Lower lobe of right lung (tissue), 2 donors: Measurements from ENCODE around the gene ROGDI. TPM values are rescaled to one million over a fixed set of nuclear protein-coding genes. Genes with fewer than 3 reads are reported as not detected.
"Not testable (repeated sequence)": the region's sequence is repeated elsewhere in the genome, so short reads cannot be mapped to it uniquely, and the experiment has no call there.

ENCODE experiments used
- ATAC-seq, 2 donors: fragments of 200-7000 bp; cut with Tn5 transposase; one replicate each; pipeline ENCODE4 v1.9.1; 2020 to 2022; ENCODE audit warnings: mild to moderate bottlenecking in 2 of 2, moderate library complexity in 2 of 2
- DNase-seq: peaks from one replicate; pipeline ENCODE4 v3.0.0-alpha.2; 2020
- H3K27ac ChIP-seq: fragments of 200-600 bp; one replicate; pipeline ENCODE4 v1.8.0; 2022
- H3K27me3 ChIP-seq: fragments of 200-600 bp; one replicate; pipeline ENCODE4 v1.8.0; 2022; ENCODE audit warnings: low read depth
- H3K36me3 ChIP-seq: fragments of 200-600 bp; one replicate; pipeline ENCODE4 v1.8.0; 2022; ENCODE audit warnings: mild to moderate bottlenecking
- H3K4me1 ChIP-seq: fragments of 200-600 bp; one replicate; pipeline ENCODE4 v1.8.0; 2022
- H3K4me3 ChIP-seq: fragments of 200-600 bp; one replicate; pipeline ENCODE4 v1.8.0; 2022; ENCODE audit warnings: mild to moderate bottlenecking
- H3K9me3 ChIP-seq: fragments of 200-600 bp; one replicate; pipeline ENCODE4 v1.8.0; 2022
- intact Hi-C: fragments of 100-400 bp; cut with DNase I; formaldehyde crosslinking; loops from one replicate; pipeline ENCODE4 v1.11.0; 2022
- total RNA-seq: library from RNA; stranded (reverse); fragmentation: NEBNext Ultra II Directional; extraction: Animal tissue kit (Norgen Biotek cat#: 25700); gene quantifications from one replicate; pipeline ENCODE4 v1.2.1, GENCODE V29; 2021
- TF ChIP-seq, protein P1 (sequence below): fragments of 200-600 bp; IDR thresholded peaks from one replicate; pipeline ENCODE4 v1.8.0; 2022; ENCODE audit warnings: antibody characterized with exemption, mild to moderate bottlenecking
- donor health status: DM: no; HTN: yes; CAD: no; lungs with severe emphysema.

ROGDI gene
- total RNA-seq, 1 donor from 2014 or later: 24.9 TPM

DNA sequence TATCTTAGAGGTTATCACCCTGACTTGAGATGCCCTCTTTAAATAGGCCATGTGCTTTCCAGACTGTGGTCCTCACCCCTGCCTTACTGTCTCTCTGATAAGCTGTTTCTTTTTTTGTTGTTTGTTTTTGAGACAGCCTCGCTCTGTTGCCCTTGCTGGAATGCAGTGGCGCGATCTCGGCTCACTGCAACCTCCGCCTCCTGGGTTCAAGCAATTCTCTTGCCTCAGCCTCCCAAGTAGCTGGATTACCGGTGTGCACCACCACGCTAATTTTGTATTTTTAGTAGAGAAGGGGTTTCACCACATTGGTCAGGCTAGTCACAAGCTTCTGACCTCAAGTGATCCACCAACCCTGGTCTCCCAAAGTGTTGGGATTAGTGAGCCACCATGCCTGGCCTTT lies 13.5 kb downstream of the ROGDI start:
- no peak overlapping the region for H3K27ac ChIP-seq
- no peak overlapping the region for H3K4me3 ChIP-seq
- H3K27me3 ChIP-seq: no peaks in the 10 kb centered on the region
- no peaks in the 10 kb centered on the region for H3K4me1 ChIP-seq
- no peak for ATAC-seq
- H3K9me3 ChIP-seq: no peaks in the 10 kb centered on the region
- TF ChIP-seq, protein P1, sequence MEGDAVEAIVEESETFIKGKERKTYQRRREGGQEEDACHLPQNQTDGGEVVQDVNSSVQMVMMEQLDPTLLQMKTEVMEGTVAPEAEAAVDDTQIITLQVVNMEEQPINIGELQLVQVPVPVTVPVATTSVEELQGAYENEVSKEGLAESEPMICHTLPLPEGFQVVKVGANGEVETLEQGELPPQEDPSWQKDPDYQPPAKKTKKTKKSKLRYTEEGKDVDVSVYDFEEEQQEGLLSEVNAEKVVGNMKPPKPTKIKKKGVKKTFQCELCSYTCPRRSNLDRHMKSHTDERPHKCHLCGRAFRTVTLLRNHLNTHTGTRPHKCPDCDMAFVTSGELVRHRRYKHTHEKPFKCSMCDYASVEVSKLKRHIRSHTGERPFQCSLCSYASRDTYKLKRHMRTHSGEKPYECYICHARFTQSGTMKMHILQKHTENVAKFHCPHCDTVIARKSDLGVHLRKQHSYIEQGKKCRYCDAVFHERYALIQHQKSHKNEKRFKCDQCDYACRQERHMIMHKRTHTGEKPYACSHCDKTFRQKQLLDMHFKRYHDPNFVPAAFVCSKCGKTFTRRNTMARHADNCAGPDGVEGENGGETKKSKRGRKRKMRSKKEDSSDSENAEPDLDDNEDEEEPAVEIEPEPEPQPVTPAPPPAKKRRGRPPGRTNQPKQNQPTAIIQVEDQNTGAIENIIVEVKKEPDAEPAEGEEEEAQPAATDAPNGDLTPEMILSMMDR: no peak
- no peaks in the 10 kb centered on the region for H3K36me3 ChIP-seq
- intact Hi-C loops: no loop called here
- DNase-seq: no peak

DNA sequence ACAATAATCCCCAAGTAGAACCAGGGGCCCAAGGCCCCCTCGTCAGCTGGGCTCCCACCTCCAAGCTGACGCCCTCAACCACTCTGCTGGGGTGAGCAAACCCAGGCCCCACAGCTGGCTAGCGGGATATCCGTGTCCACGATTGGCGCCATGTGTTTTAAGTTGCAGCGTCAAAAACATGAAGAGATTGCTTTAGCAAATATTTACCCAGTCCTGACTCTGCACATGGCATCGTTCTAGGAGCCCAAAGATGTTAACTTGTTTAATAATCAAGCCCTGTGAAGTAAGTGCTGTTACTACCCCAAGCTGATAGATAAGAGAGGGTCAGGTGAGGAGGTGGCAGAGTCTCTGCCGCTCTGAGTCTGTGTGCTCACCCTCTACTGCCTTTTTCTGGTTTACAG lies 13.9 kb downstream of the ROGDI start:
- Histone ChIP-seq H3K27ac (no peak overlapping the region), H3K27me3 (no peaks in the 10 kb centered on the region), H3K36me3 (no peaks in the 10 kb centered on the region), H3K9me3 (no peaks in the 10 kb centered on the region), H3K4me3 (no peak overlapping the region), H3K4me1 (no peaks in the 10 kb centered on the region)
- DNase-seq (no peak), ATAC-seq (peak in 1 of 2 donors; percentile 55)
- intact Hi-C loops: no loop called here
- TF ChIP-seq, protein P1: no peak

DNA sequence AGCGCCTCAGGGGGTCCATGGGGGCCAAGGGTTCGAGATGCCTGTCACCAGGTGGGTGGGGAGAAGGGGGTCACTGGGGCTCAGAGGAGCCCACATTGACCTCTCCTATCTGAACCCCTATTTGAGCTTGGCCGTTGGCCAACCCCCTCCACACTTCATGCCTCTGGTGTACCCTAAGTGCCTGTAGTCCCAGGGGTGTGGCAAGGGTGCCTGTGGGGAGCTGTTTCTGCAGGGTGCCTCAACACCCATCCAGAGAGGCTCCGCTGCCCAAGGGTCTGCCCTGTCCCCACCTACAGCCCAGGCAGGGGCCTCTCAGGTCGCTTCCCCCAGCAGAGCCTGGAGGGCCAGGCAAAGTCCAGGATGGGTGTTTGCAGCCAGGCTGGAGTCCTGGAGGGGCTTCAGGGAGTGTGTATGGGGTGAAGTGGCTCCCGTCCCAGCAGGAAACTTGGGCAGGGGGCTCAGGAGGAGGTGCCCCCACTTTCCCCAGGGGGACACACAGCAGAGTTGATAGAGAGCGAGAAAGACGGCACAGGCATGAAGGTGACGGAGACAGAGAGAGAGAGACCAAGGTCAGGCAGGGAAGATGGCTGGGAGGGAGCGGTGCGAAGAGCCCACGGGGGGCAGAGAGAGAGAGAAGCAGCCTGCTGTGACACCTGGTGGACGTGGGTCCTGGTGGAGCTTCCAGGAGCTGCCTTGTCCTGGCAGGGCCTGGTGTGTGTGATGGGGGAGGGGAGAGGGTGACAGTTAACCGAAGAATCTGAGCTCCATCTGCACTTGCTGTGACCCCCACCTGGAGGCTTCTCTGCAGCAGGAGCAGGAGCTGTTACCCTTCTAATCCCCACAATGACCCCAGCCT lies 14.6 kb downstream of the ROGDI start, which contains the start of gene SEPTIN12:
TSS of gene SEPTIN12 (minus strand) at position 719 of the 856 bp plus-strand sequence. CDS start at position 19, 700 bp downstream.
- intact Hi-C loops: no loop called here
- Histone ChIP-seq H3K27me3 (no peaks in the 10 kb centered on the region), H3K9me3 (no peaks in the 10 kb centered on the region), H3K4me1 (no peaks in the 10 kb centered on the region), H3K36me3 (no peaks in the 10 kb centered on the region), H3K4me3 (no peak within 1 kb of the TSS), H3K27ac (no peak within 1 kb of the TSS)
- no peak for DNase-seq
- TF ChIP-seq, protein P1: no peak
- ATAC-seq: peak in 1 of 2 donors; percentile 15

DNA sequence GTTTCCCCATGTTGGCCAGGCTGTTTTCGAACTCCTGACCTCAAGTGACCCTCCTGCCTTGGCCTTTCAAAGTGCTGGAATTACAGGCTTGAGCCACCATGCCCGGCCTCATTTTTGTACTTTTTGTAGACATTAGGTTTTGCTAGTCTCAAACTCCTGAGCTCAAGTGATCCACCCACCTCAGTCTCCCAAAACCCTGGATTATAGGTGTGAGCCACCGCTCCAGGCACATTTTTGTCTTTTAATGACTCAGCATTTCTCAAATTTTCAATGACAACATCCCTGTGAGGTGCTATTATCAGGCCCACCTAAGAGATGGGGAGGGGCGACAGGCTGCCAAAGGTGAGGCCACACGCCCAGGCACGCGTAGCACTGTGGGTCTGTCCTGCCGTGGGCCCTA lies 15.4 kb downstream of the ROGDI start:
- H3K36me3 ChIP-seq: no peaks in the 10 kb centered on the region
- no peak for DNase-seq
- no peaks in the 10 kb centered on the region for H3K9me3 ChIP-seq
- H3K27ac ChIP-seq: no peak overlapping the region
- H3K4me1 ChIP-seq: no peaks in the 10 kb centered on the region
- no peak for ATAC-seq
- intact Hi-C loops: no loop called here
- TF ChIP-seq, protein P1: no peak
- H3K4me3 ChIP-seq: no peak overlapping the region
- H3K27me3 ChIP-seq: no peaks in the 10 kb centered on the region

DNA sequence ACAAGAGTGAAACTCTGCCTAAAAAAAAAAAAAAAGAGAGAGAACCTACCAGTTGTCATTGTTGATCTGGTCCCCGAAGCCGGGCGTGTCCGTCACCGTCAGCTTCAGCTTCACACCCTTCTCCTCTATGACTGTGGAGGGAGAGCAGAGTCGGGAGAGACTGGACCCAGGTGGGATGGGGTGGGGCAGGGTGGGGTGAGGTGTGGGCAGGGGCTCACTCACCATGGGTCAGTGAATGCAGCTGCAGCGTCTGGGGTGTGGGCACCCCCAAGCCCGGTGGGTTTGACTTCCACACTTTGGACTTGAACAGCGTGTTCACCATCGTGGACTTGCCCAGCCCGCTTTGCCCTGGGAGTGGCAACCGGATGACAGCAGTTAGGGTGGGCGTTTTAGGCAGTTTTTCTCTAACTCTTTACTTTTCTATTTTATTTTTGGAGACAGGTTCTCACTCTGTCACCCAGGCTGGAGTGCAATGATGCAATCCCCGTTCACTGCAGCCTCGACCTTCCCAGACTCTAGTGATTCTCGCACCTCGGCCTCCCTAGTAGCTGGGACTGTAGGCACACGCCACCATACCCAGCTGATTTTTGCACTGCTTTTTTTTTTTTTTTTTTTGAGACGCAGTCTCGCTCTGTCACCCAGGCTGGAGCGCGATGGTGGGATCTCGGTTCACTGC lies 16.5 kb downstream of the ROGDI start:
- intact Hi-C loops: no loop called here
- no peaks in the 10 kb centered on the region for H3K4me1 ChIP-seq
- no peaks in the 10 kb centered on the region for H3K9me3 ChIP-seq
- H3K27me3 ChIP-seq: no peaks in the 10 kb centered on the region
- ATAC-seq (no peak), DNase-seq (no peak)
- H3K4me3 ChIP-seq: no peak overlapping the region
- H3K27ac ChIP-seq: no peak overlapping the region
- TF ChIP-seq, protein P1: no peak
- no peaks in the 10 kb centered on the region for H3K36me3 ChIP-seq

DNA sequence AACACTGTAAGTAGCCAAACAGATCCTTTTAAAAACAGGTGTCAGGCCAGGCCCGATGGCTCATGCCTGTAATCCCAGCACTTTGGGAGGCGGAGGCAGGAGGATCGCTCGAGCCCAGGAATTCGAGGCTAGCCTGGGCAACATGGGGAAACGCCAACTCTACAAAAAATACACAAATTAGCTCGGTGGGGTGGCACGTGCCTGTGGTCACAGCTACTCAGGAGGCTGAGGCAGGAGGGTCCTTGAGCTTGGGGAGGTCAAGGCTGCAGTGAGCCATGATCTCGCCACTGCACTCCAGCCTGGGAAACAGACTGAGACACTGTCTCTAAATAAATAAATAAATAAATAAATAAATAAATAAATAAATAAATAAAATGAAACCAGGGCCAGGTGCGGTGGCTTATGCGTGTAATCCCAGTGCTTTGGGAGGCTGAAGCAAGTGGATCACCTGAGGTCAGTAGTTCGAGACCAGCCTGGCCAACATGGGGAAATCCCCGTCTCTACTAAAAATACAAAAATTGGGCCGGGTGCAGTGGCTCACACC lies 17.9 kb downstream of the ROGDI start:
- DNase-seq, H3K27me3 ChIP-seq, H3K27ac ChIP-seq, ATAC-seq, H3K4me3 ChIP-seq, H3K9me3 ChIP-seq, H3K36me3 ChIP-seq, intact Hi-C loops, H3K4me1 ChIP-seq: not testable (repeated sequence)
